AG09319 (cell line): ENCODE measurements around the gene OOSP1.

Source experiments
- DNase-seq: peaks from one replicate; pipeline ENCODE4 v3.0.0-alpha.2; 2010; ENCODE audit warnings: low read depth; ENCODE audit errors: extremely low read depth
- CTCF ChIP-seq: IDR thresholded peaks from 2 replicates; pipeline ENCODE4 v1.5.1; 2011; ENCODE audit warnings: low read depth, mild to moderate bottlenecking, inconsistent platforms, low read length, moderate library complexity

OOSP1 gene

GRCh38 chr11:59960502-59961381 lies 22.5 kb downstream of the OOSP1 start:
- TF ChIP-seq CTCF = no peak
- DNase-seq = no peak

DNA sequence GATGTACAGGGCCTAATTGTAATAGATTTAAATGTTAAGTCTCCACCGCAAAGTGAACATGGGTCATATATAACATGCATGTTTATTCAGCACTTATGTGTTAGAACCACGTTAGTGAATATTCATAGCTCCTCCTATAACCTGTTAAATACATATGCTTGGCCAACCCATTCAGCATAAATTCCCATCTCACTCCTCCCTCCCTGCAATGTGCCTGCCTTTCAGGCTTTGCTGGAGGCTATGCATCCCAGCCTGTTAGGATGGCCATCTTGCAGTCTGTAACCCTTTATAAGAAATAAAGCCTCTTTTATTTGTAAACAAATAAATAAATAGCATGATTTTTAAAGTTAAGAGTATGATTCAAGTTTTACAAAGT lies 23.9 kb downstream of the OOSP1 start:
- TF ChIP-seq CTCF = no peak

DNA sequence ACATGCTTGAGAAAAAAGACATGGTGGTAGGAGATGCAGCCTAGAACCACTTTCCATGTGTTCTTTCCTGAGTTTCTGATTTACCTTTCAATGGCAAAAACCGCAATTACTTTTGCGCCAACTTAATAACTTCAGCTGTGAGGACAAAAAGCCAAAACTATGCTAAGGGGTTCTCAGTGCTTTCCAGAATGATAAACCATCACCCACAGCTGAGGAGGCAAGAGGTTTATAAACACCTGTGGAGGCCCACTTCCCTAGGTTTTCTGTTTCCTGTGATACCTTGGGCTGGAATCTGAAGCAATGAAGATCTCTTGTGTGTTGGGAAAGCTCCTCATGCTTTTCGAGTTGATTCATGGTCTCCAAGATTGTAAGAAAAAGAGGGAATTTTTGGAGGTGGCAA lies 25.5 kb downstream of the OOSP1 start, which contains the start of gene OOSP4A:
Gene OOSP4A (plus strand): TSS at position 301 of the 400 bp plus-strand sequence. CDS start 0 bp downstream, at position 301.
- DNase-seq = no peak
- no peak for TF ChIP-seq CTCF

More for the DNA sequence above, 23.9 kb downstream of the OOSP1 start:
- DNase-seq = no peak

GRCh38 chr11:59965424-59965823 lies 27.2 kb downstream of the OOSP1 start:
- no peak for TF ChIP-seq CTCF
- DNase-seq = no peak

- no peak for TF ChIP-seq CTCF
- DNase-seq = no peak
Measured at GRCh38 chr11:59966201-59966600, 28.0 kb downstream of the OOSP1 start.

- no peak for TF ChIP-seq CTCF
- DNase-seq = no peak
Measured at GRCh38 chr11:59967677-59968394, 29.6 kb downstream of the OOSP1 start.

GRCh38 chr11:59968395-59968783 lies 30.2 kb downstream of the OOSP1 start:
- TF ChIP-seq CTCF = no peak
- no peak for DNase-seq
